ENCODE measurements around the gene DIS3L2.

The DIS3L2 gene, protein sequence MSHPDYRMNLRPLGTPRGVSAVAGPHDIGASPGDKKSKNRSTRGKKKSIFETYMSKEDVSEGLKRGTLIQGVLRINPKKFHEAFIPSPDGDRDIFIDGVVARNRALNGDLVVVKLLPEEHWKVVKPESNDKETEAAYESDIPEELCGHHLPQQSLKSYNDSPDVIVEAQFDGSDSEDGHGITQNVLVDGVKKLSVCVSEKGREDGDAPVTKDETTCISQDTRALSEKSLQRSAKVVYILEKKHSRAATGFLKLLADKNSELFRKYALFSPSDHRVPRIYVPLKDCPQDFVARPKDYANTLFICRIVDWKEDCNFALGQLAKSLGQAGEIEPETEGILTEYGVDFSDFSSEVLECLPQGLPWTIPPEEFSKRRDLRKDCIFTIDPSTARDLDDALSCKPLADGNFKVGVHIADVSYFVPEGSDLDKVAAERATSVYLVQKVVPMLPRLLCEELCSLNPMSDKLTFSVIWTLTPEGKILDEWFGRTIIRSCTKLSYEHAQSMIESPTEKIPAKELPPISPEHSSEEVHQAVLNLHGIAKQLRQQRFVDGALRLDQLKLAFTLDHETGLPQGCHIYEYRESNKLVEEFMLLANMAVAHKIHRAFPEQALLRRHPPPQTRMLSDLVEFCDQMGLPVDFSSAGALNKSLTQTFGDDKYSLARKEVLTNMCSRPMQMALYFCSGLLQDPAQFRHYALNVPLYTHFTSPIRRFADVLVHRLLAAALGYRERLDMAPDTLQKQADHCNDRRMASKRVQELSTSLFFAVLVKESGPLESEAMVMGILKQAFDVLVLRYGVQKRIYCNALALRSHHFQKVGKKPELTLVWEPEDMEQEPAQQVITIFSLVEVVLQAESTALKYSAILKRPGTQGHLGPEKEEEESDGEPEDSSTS

DNA sequence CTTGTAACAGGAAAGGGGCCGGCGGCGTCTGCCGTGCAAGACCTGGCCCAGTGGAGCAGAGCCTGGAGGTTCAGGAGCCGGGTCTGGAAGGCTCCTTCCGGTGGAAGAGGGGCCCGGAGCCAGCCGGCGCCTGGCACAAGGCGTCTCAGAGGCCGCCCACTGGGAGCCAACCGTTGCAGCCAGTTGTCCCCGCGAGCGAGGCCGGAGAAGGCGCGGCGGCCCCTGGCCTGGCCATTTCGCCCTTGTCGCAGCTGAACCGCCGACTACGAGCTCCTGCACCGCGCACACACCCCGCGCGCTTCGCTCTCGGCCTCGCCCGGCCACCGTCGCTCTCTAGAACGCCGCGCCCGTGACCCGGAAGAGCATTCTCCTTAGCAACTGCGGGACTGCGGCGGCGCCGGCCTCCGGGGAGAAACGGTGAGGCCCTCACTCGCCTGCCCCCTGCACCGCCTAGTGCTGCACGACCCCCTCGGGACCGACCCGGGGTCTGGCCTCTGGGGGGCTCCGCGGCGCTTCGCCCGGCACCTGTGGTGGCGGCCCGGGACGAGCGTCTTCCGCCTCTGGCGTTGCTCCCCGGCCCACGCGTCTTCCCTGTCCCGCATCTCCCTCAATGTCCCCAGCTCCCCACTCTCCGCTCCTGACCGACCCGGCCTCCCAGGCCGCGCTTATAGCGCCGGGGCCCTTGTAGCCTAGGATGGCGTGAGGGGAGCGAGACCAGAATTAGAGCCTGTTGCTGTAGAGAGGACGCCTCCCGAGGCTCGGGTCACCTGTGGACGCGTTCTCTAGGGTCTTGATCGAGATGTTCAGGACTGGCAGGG lies at the start of gene DIS3L2:
Gene DIS3L2, plus strand, starts transcription at position 365 of the 818 bp plus-strand sequence. CDS start 53,215 bp downstream, outside the sequence.
- Histone ChIP-seq H3K27ac (ENCODE audit: low read depth, low read length) (peak within 1 kb of the TSS; percentile 57), H3K27me3 (ENCODE audit: control insufficient read depth in 5 of 5, insufficient read depth in 4 of 5, low read length in 5 of 5) (no peaks in the 10 kb centered on the region), H3K36me3 (ENCODE audit: control insufficient read depth in 5 of 5, insufficient read depth in 5 of 5, low read length in 5 of 5) (peaks cover 0 to 2% (median 0%) of the 10 kb centered on the region in 5 donors), H3K9me3 (ENCODE audit: control insufficient read depth in 5 of 5, low read length in 5 of 5) (no peaks in the 10 kb centered on the region), H3K4me3 (ENCODE audit: low read depth in 1 of 5, low read length in 5 of 5) (peak within 1 kb of the TSS; percentile 92 to 99 (median 97)), H3K9ac (ENCODE audit: low read length in 5 of 5) (peak within 1 kb of the TSS; percentile 56 to 99 (median 94)), H3K4me1 (ENCODE audit: control insufficient read depth in 5 of 5, insufficient read depth in 5 of 5, low read length in 5 of 5) (peaks cover 0 to 18% (median 12%) of the 10 kb centered on the region in 5 donors)

DNA sequence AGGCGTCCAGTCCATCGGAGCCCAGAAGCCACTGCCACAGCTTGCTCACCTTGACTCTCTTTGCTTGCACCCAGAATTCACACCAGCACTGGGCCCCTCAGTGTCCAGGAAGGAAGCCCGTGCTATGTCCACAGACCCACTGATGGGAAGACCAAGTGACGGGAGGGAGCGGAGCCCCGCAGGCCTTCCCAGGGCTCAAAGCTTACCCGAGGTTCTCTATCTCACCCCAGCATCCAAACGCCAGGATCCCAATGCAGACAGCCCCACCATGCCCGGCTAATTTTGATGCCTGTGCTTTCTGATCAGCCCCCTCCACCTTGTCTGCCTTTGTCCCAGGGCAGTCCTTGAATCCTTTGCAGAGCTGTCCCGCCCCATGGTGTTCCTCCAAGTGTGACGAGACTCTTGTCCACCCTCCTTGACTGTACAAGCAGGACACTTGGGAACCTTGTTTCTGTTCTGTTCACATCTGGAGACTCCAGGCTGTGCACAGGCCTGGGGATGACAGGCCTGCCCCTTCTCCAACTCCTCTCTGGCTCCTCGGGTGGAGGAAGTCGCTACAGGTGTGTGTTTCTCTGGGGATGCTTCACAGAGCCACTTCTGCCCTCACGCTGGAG lies 47.3 kb upstream of the DIS3L2 start:
- H3K9me3 ChIP-seq (ENCODE audit: control insufficient read depth in 5 of 5, low read length in 5 of 5): no peaks in the 10 kb centered on the region
- no peak overlapping the region for H3K4me3 ChIP-seq (ENCODE audit: low read depth in 1 of 5, low read length in 5 of 5)
- no peaks in the 10 kb centered on the region for H3K36me3 ChIP-seq (ENCODE audit: control insufficient read depth in 5 of 5, insufficient read depth in 5 of 5, low read length in 5 of 5)
- peaks cover 0 to 8% (median 0%) of the 10 kb centered on the region in 5 donors for H3K4me1 ChIP-seq (ENCODE audit: control insufficient read depth in 5 of 5, insufficient read depth in 5 of 5, low read length in 5 of 5)
- H3K27ac ChIP-seq (ENCODE audit: low read depth, low read length): no peak overlapping the region
- peaks cover 2 to 13% (median 2%) of the 10 kb centered on the region in 5 donors for H3K27me3 ChIP-seq (ENCODE audit: control insufficient read depth in 5 of 5, insufficient read depth in 4 of 5, low read length in 5 of 5)
- peak overlapping the region in 1 of 5 donors; percentile 41 for H3K9ac ChIP-seq (ENCODE audit: low read length in 5 of 5)

DNA sequence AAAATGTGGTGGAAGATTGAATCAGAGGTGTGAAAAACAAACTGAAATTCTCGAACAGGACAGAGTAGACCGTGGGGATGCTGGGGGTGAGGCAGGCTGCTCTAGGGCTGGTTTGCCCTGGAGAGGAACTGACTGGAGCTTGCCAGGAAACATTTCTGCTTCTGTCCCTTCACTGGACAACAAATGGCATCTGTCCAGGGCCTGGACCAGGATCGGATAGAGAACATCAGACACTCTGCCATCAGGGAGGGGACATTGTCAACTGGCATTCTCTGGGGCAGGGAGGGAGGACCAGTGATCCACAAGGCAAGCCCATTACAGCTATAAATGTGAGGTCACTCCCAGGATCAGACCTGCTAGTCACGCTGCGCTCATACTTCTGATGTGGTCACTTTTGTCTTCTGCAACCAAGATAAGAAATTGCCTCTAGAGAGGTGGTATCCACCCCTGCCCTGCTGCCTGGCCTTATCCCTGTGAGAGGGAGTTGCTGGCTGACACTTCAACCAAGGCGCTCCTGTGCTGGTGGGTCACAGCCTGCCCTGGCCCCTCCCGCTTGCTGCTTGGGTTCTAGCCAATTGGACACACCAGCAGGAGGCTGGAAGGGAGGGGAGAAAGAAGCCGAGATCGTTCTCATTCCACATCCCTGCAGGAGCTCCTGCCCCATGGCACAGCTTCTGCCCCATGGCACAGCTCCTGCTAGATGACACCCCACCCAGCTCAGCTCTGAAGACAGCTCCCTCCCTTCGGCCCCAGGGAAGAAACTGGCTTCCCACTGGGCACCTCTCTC lies 44.0 kb upstream of the DIS3L2 start:
- Histone ChIP-seq H3K9ac (ENCODE audit: low read length in 5 of 5) (no peak overlapping the region), H3K4me3 (ENCODE audit: low read depth in 1 of 5, low read length in 5 of 5) (no peak overlapping the region), H3K4me1 (ENCODE audit: control insufficient read depth in 5 of 5, insufficient read depth in 5 of 5, low read length in 5 of 5) (peaks cover 0 to 6% (median 0%) of the 10 kb centered on the region in 5 donors), H3K27me3 (ENCODE audit: control insufficient read depth in 5 of 5, insufficient read depth in 4 of 5, low read length in 5 of 5) (peaks cover 0 to 17% (median 9%) of the 10 kb centered on the region in 5 donors), H3K27ac (ENCODE audit: low read depth, low read length) (no peak overlapping the region), H3K36me3 (ENCODE audit: control insufficient read depth in 5 of 5, insufficient read depth in 5 of 5, low read length in 5 of 5) (no peaks in the 10 kb centered on the region), H3K9me3 (ENCODE audit: control insufficient read depth in 5 of 5, low read length in 5 of 5) (no peaks in the 10 kb centered on the region)

DNA sequence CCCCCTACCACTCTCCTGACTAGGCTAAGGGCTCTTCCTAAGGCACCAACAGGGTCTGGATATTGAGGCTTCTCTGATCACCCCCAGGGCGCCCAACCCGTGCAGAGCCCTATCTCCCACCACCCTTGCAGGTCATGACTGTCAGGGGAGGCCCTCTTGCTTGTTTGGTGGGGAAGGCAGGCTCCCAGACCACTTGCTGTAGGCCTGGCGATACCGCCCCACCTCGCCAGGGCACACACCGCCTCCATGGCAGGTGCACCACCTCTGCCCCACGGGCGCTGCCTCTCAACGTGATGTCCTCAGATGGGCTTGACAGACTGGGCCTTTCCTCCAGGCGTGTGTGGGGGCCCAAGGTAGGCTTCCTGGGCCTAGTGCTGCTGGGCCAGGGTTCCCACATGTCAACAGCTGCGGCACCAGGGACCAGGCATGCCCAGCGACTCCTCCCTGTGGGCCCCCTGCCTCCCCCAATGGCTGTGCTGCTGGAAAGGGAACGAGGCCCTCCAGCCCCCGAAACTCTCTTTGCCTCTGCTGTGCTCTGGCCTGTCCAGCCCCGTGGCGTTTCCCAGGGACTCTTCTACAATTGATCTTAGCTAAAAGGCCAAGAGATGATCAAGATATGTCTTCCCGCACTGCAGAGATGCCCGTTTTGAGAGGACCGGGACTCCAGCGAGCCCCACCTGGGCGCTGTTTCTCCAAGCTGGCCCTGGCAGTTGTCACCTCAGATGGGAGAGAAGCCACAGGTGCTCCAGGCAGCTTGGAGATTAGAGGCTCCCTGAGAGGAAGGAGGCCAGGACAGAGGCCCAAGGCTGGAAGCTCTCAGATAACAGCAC lies 42.8 kb upstream of the DIS3L2 start:
- Histone ChIP-seq H3K4me3 (ENCODE audit: low read depth in 1 of 5, low read length in 5 of 5) (no peak overlapping the region), H3K9ac (ENCODE audit: low read length in 5 of 5) (no peak overlapping the region), H3K36me3 (ENCODE audit: control insufficient read depth in 5 of 5, insufficient read depth in 5 of 5, low read length in 5 of 5) (no peaks in the 10 kb centered on the region), H3K27ac (ENCODE audit: low read depth, low read length) (no peak overlapping the region), H3K4me1 (ENCODE audit: control insufficient read depth in 5 of 5, insufficient read depth in 5 of 5, low read length in 5 of 5) (peaks cover 0 to 6% (median 0%) of the 10 kb centered on the region in 5 donors), H3K9me3 (ENCODE audit: control insufficient read depth in 5 of 5, low read length in 5 of 5) (no peaks in the 10 kb centered on the region), H3K27me3 (ENCODE audit: control insufficient read depth in 5 of 5, insufficient read depth in 4 of 5, low read length in 5 of 5) (peaks cover 3 to 27% (median 17%) of the 10 kb centered on the region in 5 donors)

DNA sequence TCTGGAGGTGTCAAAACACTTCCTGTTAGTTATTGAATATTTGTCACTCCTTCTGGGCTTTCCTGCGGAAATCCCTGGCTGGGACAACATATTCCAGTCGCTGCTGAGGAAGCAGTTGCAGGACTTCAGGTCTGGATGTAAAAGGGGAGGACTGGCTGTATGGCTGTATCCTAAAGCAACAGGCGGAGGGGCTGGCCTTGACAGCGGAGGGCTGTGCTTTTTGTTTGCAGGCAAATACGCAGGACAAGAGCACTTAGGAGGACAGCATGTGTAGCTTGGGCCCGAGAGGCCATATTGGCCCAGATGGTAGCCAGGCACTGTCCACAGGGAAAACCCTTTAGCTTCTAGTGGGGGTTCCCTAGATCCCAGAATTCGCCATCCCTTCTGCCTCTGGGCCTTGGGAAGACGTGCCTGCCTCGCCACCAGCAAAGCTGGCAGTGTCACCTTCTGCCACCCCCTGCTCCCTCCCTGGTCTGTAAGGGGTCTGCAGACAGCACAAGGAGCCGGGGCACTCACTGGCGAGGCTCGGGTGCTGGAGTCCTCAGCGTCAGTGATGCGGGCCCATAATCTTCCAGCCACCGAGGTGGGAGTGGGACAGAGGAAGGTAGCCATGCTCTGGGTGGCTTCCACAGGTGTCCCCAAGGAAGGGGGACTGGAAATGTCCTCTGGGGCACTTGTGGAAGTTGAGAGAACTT lies 42.0 kb upstream of the DIS3L2 start:
- H3K9ac ChIP-seq (ENCODE audit: low read length in 5 of 5): no peak overlapping the region
- H3K9me3 ChIP-seq (ENCODE audit: control insufficient read depth in 5 of 5, low read length in 5 of 5): no peaks in the 10 kb centered on the region
- peaks cover 0 to 6% (median 0%) of the 10 kb centered on the region in 5 donors for H3K4me1 ChIP-seq (ENCODE audit: control insufficient read depth in 5 of 5, insufficient read depth in 5 of 5, low read length in 5 of 5)
- H3K27ac ChIP-seq (ENCODE audit: low read depth, low read length): no peak overlapping the region
- H3K36me3 ChIP-seq (ENCODE audit: control insufficient read depth in 5 of 5, insufficient read depth in 5 of 5, low read length in 5 of 5): no peaks in the 10 kb centered on the region
- no peak overlapping the region for H3K4me3 ChIP-seq (ENCODE audit: low read depth in 1 of 5, low read length in 5 of 5)
- peaks cover 3 to 33% (median 22%) of the 10 kb centered on the region in 5 donors for H3K27me3 ChIP-seq (ENCODE audit: control insufficient read depth in 5 of 5, insufficient read depth in 4 of 5, low read length in 5 of 5)

DNA sequence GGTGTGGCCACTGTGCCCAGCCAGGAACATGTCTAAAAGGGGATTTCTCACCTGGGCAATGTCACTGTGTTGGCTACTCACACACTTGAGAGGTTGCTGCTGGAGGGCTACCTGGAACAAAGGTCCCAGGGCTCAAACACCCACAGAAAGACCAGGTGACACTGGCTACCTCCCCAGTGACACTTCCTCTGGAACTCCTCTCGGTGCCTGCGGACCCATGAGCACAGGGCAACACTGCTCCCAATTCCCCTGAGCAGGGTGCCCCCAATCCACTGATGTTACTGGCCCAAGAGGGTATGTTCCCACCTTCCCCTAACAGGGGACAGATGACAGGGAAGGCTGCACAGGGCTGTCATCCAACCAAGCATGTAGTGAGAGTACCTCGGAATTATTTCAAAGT lies 41.1 kb upstream of the DIS3L2 start:
- Histone ChIP-seq H3K27ac (ENCODE audit: low read depth, low read length) (no peak overlapping the region), H3K9ac (ENCODE audit: low read length in 5 of 5) (no peak overlapping the region), H3K9me3 (ENCODE audit: control insufficient read depth in 5 of 5, low read length in 5 of 5) (no peaks in the 10 kb centered on the region), H3K36me3 (ENCODE audit: control insufficient read depth in 5 of 5, insufficient read depth in 5 of 5, low read length in 5 of 5) (no peaks in the 10 kb centered on the region), H3K4me1 (ENCODE audit: control insufficient read depth in 5 of 5, insufficient read depth in 5 of 5, low read length in 5 of 5) (peaks cover 0 to 12% (median 5%) of the 10 kb centered on the region in 5 donors), H3K27me3 (ENCODE audit: control insufficient read depth in 5 of 5, insufficient read depth in 4 of 5, low read length in 5 of 5) (peaks cover 9 to 39% (median 29%) of the 10 kb centered on the region in 5 donors), H3K4me3 (ENCODE audit: low read depth in 1 of 5, low read length in 5 of 5) (no peak overlapping the region)

DNA sequence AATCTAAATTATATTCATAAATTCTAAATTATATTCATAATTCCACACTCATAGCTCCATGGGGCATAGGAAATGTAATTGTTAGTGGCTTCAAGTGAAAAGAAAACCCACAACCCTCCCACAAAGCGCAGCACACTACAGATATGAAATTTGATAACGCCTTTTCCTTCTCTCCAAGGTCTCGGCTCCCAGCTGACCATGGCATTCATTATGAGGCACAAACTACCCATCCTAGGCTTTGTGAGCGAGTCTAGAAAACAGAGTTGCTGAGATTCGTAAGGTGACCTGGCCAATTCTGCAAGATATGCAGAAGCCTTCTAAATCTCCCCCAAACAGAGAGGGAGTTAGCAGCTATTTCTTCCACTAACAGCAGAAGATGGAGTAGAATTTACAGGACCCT lies 40.7 kb upstream of the DIS3L2 start:
- Histone ChIP-seq H3K36me3 (ENCODE audit: control insufficient read depth in 5 of 5, insufficient read depth in 5 of 5, low read length in 5 of 5) (no peaks in the 10 kb centered on the region), H3K4me1 (ENCODE audit: control insufficient read depth in 5 of 5, insufficient read depth in 5 of 5, low read length in 5 of 5) (peaks cover 0 to 16% (median 9%) of the 10 kb centered on the region in 5 donors), H3K27me3 (ENCODE audit: control insufficient read depth in 5 of 5, insufficient read depth in 4 of 5, low read length in 5 of 5) (peaks cover 9 to 43% (median 32%) of the 10 kb centered on the region in 5 donors)

More for the DNA sequence above, 40.7 kb upstream of the DIS3L2 start:
- Histone ChIP-seq H3K9ac (ENCODE audit: low read length in 5 of 5) (no peak overlapping the region), H3K4me3 (ENCODE audit: low read depth in 1 of 5, low read length in 5 of 5) (no peak overlapping the region), H3K9me3 (ENCODE audit: control insufficient read depth in 5 of 5, low read length in 5 of 5) (no peaks in the 10 kb centered on the region), H3K27ac (ENCODE audit: low read depth, low read length) (no peak overlapping the region)

Measured in subcutaneous abdominal adipose tissue (tissue), 5 donors.